Activated T-helper 9 cell treated with anti-CD3 and anti-CD28 coated beads, Interleukin-2, amount 50 U/mL, for 16 hours (primary cell): ENCODE results near the gene RPL38.

Source experiments
- DNase-seq: peaks from one replicate; pipeline ENCODE4 v3.0.0-alpha.2; 2020; ENCODE audit warnings: low read depth

Gene RPL38

GRCh38 chr17:74211141-74211911 is 7.8 kb downstream of the RPL38 start:
- DNase-seq, result no peak

- DNase-seq, result no peak
These were observed 8.4 kb downstream of the RPL38 start for GRCh38 chr17:74211912-74212208.

GRCh38 chr17:74212209-74212912 is 8.9 kb downstream of the RPL38 start:
- DNase-seq, result no peak

GRCh38 chr17:74212913-74213791 is 9.7 kb downstream of the RPL38 start, which contains the start of gene TTYH2:
TTYH2 (plus strand) TSS chr17:74213571; CDS start chr17:74213588, 17 bp downstream.
- peak; percentile 65 for DNase-seq

GRCh38 chr17:74213861-74214391 is 10.4 kb downstream of the RPL38 start:
- no peak for DNase-seq

GRCh38 chr17:74214484-74215341 is 11.2 kb downstream of the RPL38 start:
- DNase-seq, result no peak

- DNase-seq, result no peak
These were observed 11.9 kb downstream of the RPL38 start for GRCh38 chr17:74215342-74215727.

GRCh38 chr17:74216505-74216904 is 13.0 kb downstream of the RPL38 start:
- DNase-seq, result no peak

- no peak for DNase-seq
These were observed 13.7 kb downstream of the RPL38 start for GRCh38 chr17:74217037-74217730.

GRCh38 chr17:74217888-74218287 is 14.4 kb downstream of the RPL38 start:
- no peak for DNase-seq

- no peak for DNase-seq
These were observed 15.0 kb downstream of the RPL38 start for GRCh38 chr17:74218436-74218835.

- no peak for DNase-seq
These were observed 16.2 kb downstream of the RPL38 start for GRCh38 chr17:74219576-74220133.

GRCh38 chr17:74220219-74220618 is 16.7 kb downstream of the RPL38 start:
- DNase-seq, result no peak

- DNase-seq, result no peak
These were observed 17.7 kb downstream of the RPL38 start for GRCh38 chr17:74220946-74221818.

- no peak for DNase-seq
These were observed 18.9 kb downstream of the RPL38 start for GRCh38 chr17:74222399-74222798.

GRCh38 chr17:74223901-74224300 is 20.4 kb downstream of the RPL38 start:
- DNase-seq, result no peak

- DNase-seq, result no peak
These were observed 21.7 kb downstream of the RPL38 start for GRCh38 chr17:74224959-74225725.

GRCh38 chr17:74226252-74226651 is 22.8 kb downstream of the RPL38 start:
- no peak for DNase-seq
